CD4-positive, alpha-beta T cell treated with Interleukin-15 for 4 hours (primary cell): ENCODE measurements around the gene TSR3.

ENCODE experiments used
- DNase-seq: peaks from one replicate; pipeline ENCODE4 v3.0.0-alpha.2; 2020; ENCODE audit warnings: low spot score

TSR3 gene

GRCh38 chr16:1351582-1352362, at the start of gene TSR3, which contains the start of gene GNPTG:
TSR3 (minus strand) TSS chr16:1351878; CDS start chr16:1351804, 74 bp downstream.
GNPTG (plus strand) TSS chr16:1351931; CDS start chr16:1351966, 35 bp downstream.
- peak; percentile 86 for DNase-seq

- no peak for DNase-seq
Measured at GRCh38 chr16:1401061-1401757, 49.5 kb upstream of the TSR3 start.

GRCh38 chr16:1398826-1399581, 47.3 kb upstream of the TSR3 start:
- DNase-seq = no peak

- no peak for DNase-seq
Measured at GRCh38 chr16:1398351-1398750, 46.7 kb upstream of the TSR3 start.

- no peak for DNase-seq
Measured at GRCh38 chr16:1397779-1398178, 46.1 kb upstream of the TSR3 start.

- DNase-seq = no peak
Measured at GRCh38 chr16:1395444-1396031, 43.9 kb upstream of the TSR3 start.

GRCh38 chr16:1394367-1394951, 42.8 kb upstream of the TSR3 start:
- DNase-seq = no peak

GRCh38 chr16:1393613-1394176, 42.0 kb upstream of the TSR3 start:
- DNase-seq = no peak

GRCh38 chr16:1392826-1393225, 41.1 kb upstream of the TSR3 start:
- no peak for DNase-seq

- no peak for DNase-seq
Measured at GRCh38 chr16:1390239-1390779, 38.6 kb upstream of the TSR3 start.

- no peak for DNase-seq
Measured at GRCh38 chr16:1389762-1390161, 38.1 kb upstream of the TSR3 start.

- no peak for DNase-seq
Measured at GRCh38 chr16:1387331-1387730, 35.7 kb upstream of the TSR3 start.

GRCh38 chr16:1385232-1385631, 33.6 kb upstream of the TSR3 start:
- no peak for DNase-seq

GRCh38 chr16:1383556-1383955, 31.9 kb upstream of the TSR3 start:
- DNase-seq = no peak

- DNase-seq = no peak
Measured at GRCh38 chr16:1381612-1382406, 30.1 kb upstream of the TSR3 start.

- DNase-seq = no peak
Measured at GRCh38 chr16:1380195-1380594, 28.5 kb upstream of the TSR3 start.

- DNase-seq = peak; percentile 50
Measured at GRCh38 chr16:1379304-1380076, 27.8 kb upstream of the TSR3 start.

GRCh38 chr16:1378804-1379303, 27.2 kb upstream of the TSR3 start:
- DNase-seq = peak; percentile 65

- DNase-seq = no peak
Measured at GRCh38 chr16:1378087-1378803, 26.6 kb upstream of the TSR3 start.
